GM18909 (cell line): ENCODE data around the gene CTTNBP2.
"Not testable (repeated sequence)": the region's sequence is repeated elsewhere in the genome, so short reads cannot be mapped to it uniquely, and the experiment has no call there.

Experiments used
- ATAC-seq: cut with Tn5 transposase; IDR thresholded peaks from one replicate; pipeline ENCODE4 v1.9.1; 2021; ENCODE audit warnings: mild to moderate bottlenecking; ENCODE audit not compliant: unreplicated experiment, poor library complexity

CTTNBP2 gene

GRCh38 chr7:117756586-117757085, 116.6 kb downstream of the CTTNBP2 start:
- ATAC-seq, result no peak

DNA sequence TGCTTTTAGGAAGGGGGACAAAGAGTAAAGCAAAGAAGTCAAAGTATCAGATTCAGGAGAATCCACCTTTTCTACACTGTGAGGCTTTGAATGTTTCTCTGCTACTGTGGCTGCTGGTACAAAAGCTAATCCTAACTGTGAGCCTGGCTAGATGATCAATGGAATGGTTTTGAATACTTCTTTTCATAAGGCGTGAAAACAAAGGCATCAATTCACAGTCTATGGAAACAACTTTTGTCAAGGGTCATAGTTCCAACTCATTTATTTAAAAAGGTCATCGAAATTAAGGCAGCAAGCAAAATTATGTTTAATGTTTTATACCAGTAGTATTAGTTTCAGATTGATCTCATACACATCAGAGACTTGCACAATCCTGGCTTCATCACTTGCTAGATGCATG, 118.1 kb downstream of the CTTNBP2 start:
- ATAC-seq, result no peak

- ATAC-seq, result no peak
Observed at GRCh38 chr7:117751775-117752174, 121.5 kb downstream of the CTTNBP2 start.

- no peak for ATAC-seq
Observed at GRCh38 chr7:117750612-117751563, 122.4 kb downstream of the CTTNBP2 start.

GRCh38 chr7:117741962-117742361, 131.3 kb downstream of the CTTNBP2 start:
- no peak for ATAC-seq

GRCh38 chr7:117739085-117739484, 134.2 kb downstream of the CTTNBP2 start:
- ATAC-seq, result no peak

GRCh38 chr7:117737926-117738325, 135.3 kb downstream of the CTTNBP2 start:
- ATAC-seq, result no peak

DNA sequence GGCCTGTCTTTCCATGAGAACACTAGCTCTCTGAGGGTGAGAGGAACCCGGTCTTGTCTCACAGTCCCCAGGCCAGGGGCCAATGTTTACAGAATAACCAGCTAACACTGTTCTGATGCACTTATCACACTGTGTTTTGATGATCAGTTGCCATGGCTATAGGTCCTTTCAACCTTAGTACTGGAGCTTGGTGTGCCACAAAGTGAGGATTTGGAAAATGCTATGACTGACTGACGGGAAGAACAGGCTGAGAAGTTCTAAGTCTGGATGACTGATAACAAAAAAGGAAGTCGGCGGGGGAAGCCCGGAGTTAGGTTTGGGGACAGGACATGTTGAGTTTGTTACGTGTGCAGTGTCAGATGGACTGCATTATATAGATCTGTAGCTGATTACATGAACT, 141.8 kb downstream of the CTTNBP2 start:
- ATAC-seq, result peak; percentile 91

DNA sequence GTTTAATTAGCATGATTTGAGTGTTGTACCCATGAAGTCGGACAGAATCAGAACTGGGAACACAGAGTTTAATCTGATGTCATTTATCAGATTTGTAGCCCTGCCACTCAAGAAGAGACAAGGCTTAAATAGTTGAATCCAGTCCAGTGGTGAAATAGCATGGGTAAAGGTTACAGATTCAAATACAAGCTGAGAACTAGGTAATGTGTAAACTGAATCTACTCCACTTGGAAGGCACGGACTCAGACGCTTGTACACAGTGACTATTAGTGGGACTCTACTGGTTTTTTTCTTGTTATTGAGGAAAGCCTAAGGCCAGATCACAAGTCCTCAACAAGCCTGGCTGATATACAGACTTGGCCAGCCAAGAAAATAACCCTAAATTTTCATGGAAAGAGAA, 142.9 kb downstream of the CTTNBP2 start:
- no peak for ATAC-seq

DNA sequence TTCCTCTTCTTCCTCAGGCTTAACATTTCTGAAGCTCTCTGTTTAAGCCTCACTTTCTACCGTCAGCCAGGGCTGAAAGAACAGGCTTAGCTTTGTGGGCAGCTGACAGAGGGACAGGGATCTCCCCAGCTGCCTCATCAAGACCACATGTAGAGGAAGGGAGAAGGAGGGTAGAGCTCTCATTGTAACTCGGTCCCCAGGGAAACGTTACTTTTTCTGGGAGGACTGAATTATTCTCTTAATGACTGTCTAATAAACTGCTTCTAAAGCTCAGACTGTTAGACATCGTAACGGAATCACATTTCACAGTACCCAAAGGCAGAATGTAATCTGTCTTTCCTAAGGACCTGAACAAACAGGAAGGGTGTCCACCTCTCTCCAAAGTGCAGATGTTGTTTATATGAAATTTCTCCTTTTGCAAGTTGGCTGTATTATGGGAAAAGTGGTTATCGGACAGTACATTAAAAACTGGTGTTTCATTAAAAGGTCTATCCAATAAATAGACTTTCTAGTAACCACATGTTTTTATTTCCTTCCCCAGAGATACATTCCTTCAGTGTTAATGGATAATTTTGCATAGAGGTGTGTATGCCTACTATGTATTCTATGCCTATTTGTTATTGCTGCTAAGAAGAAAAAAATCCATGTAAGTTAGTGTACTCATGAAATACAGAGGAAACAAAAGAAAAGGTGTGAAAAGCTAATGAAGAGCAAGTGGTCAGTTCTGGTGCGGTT, 144.2 kb downstream of the CTTNBP2 start:
- peak; percentile 53 for ATAC-seq

- no peak for ATAC-seq
Observed at GRCh38 chr7:117724898-117725297, 148.3 kb downstream of the CTTNBP2 start.

GRCh38 chr7:117719377-117719776, 153.9 kb downstream of the CTTNBP2 start:
- no peak for ATAC-seq

- ATAC-seq, result no peak
Observed at GRCh38 chr7:117718116-117718835, 155.0 kb downstream of the CTTNBP2 start.

- no peak for ATAC-seq
Observed at GRCh38 chr7:117717357-117717756, 155.9 kb downstream of the CTTNBP2 start.

GRCh38 chr7:117716707-117717299, 156.4 kb downstream of the CTTNBP2 start:
- ATAC-seq, result no peak

- peak; percentile 88 for ATAC-seq
Observed at GRCh38 chr7:117715784-117716445, 157.3 kb downstream of the CTTNBP2 start.

DNA sequence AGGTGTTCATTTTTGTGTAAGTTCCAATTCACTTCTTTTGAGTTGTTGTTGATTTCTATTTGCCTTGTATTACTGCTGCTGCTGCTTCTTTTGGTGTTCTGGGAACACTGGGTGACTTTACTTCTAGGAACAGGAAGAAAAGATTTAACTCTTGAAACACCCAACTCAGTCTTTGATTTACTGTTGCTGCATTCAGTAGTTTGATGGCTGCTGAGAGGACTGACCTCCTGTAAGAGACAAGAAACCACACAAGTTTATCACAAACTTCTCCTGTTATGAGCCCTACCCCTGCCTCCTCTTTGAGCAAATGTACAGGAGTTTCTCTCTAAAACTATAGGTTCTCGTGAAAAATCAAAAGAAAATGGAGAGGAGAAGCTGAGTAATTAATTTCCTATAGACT, 161.7 kb downstream of the CTTNBP2 start:
- no peak for ATAC-seq

DNA sequence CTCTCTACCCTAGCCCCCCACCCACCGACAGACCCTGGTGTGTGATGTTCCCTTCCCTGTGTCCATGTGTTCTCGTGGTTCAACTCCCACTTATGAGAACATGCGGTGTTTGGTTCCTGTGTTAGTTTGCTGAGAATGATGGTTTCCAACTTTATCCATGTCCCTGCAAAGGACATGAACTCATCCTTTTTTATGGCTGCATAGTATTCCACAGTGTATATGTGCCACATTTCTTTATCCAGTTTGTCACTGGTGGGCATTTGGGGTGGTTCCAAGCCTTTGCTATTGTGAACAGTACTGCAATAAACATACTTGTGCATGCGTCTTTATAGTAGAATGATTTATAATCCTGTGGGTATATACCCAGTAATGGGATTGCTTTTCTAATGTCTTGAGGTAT, 165.1 kb downstream of the CTTNBP2 start:
- not testable (repeated sequence) for ATAC-seq

DNA sequence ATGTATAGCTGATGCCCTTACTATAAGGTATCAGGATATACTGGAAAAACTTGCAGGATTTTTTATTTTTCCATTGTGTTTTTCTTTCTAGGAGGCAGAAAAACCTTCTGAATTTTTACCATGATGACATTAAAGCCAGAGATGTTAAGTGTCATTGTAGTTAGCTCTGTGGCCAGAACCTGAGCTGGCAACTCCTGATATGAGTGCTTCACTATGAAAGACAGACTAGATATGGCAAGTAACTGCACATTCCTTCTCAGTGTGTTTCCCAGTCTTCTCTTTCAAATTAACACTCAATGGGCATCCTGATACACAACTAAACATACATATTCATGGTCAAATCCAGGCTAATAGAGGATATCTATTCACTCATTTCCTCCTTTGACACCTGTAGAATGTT, 166.2 kb downstream of the CTTNBP2 start:
- ATAC-seq, result no peak

DNA sequence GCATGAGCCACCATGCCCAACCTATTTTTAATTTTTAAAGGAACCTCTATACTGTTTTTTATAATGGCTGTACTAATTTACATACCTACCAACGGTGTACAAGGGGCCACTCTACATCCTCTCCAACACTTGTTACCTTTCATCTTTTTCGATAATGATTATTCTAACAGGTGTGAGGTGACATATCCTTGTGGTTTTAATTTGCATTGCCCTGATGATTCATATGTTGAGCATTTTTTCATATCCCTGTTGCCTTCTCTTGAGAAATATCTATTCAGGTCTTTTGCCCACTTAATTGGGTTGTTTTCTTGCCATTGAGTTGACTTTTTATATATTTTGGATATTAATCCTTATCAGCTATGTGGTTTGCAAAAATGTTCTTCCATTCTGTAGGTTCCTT, 167.0 kb downstream of the CTTNBP2 start:
- no peak for ATAC-seq
